HepG2 (cell line): ENCODE data around the gene ASTN2. TPM values are rescaled to one million over a fixed set of nuclear protein-coding genes. Genes with fewer than 3 reads are reported as not detected.

ENCODE experiments used
- AHDC1 ChIP-seq: sonication (generic); formaldehyde crosslinking; IDR thresholded peaks from 2 replicates; pipeline ENCODE4 v1.5.1; 2020; ENCODE audit warnings: mild to moderate bottlenecking, missing genetic modification reagents, borderline replicate concordance
- FIP1L1 ChIP-seq: fragments of 200-400 bp; formaldehyde crosslinking; IDR thresholded peaks from 2 replicates; pipeline ENCODE4 v1.6.1; 2018; ENCODE audit warnings: low read depth, mild to moderate bottlenecking, low read length, moderate library complexity, borderline replicate concordance; ENCODE audit not compliant: insufficient read depth
- FOSL1 ChIP-seq: sonication (generic); formaldehyde crosslinking; IDR thresholded peaks from 2 replicates; pipeline ENCODE4 v1.9.0; 2021; ENCODE audit warnings: missing genetic modification reagents, borderline replicate concordance
- FOXO1 ChIP-seq: sonication (generic); formaldehyde crosslinking; IDR thresholded peaks from 2 replicates; pipeline ENCODE4 v1.4.0; 2020; ENCODE audit warnings: missing genetic modification reagents
- GATAD2A ChIP-seq: IDR thresholded peaks from 2 replicates; pipeline ENCODE4 v1.6.1; 2016
- HDAC2 ChIP-seq: sonication (generic); formaldehyde crosslinking; IDR thresholded peaks from 2 replicates; pipeline ENCODE4 v1.4.0; 2020; ENCODE audit warnings: missing genetic modification reagents
- HOXA3 ChIP-seq: sonication (generic); formaldehyde crosslinking; IDR thresholded peaks from 2 replicates; pipeline ENCODE4 v1.5.0; 2020; ENCODE audit warnings: missing genetic modification reagents
- KAT7 ChIP-seq: IDR thresholded peaks from 2 replicates; pipeline ENCODE4 v1.6.1; 2018; ENCODE audit warnings: borderline replicate concordance, missing compliant biosample characterization
- MAFF ChIP-seq: IDR thresholded peaks from 2 replicates; pipeline ENCODE4 v1.6.1; 2011; ENCODE audit warnings: low read depth, low read length, improper control_type of control experiment
- MTF2 ChIP-seq: sonication (generic); formaldehyde crosslinking; IDR thresholded peaks from 2 replicates; pipeline ENCODE4 v1.5.0; 2020; ENCODE audit warnings: missing genetic modification reagents, borderline replicate concordance
- NCOA5 ChIP-seq: sonication (generic); formaldehyde crosslinking; IDR thresholded peaks from 2 replicates; pipeline ENCODE4 v1.4.0; 2020; ENCODE audit warnings: missing genetic modification reagents
- NPAS2 ChIP-seq: sonication (generic); formaldehyde crosslinking; IDR thresholded peaks from 2 replicates; pipeline ENCODE4 v1.8.0; 2022; ENCODE audit warnings: mild to moderate bottlenecking, missing genetic modification reagents, borderline replicate concordance
- RAD51 ChIP-seq: fragments of 450-650 bp; IDR thresholded peaks from 2 replicates; pipeline ENCODE4 v1.6.1; 2016; ENCODE audit warnings: borderline replicate concordance
- RARA ChIP-seq: IDR thresholded peaks from 2 replicates; pipeline ENCODE4 v1.6.1; 2016; ENCODE audit warnings: missing genetic modification reagents, missing compliant biosample characterization
- TFE3 ChIP-seq: IDR thresholded peaks from 2 replicates; pipeline ENCODE4 v1.6.1; 2016
- THAP11 ChIP-seq: IDR thresholded peaks from 2 replicates; pipeline ENCODE4 v1.6.1; 2016; ENCODE audit warnings: missing biosample characterization, missing genetic modification reagents
- ZEB1 ChIP-seq: IDR thresholded peaks from 2 replicates; pipeline ENCODE4 v1.6.1; 2012; ENCODE audit warnings: mild to moderate bottlenecking, low read depth, inconsistent platforms; ENCODE audit not compliant: insufficient replicate concordance
- ZNF280B ChIP-seq: sonication (generic); formaldehyde crosslinking; IDR thresholded peaks from 2 replicates; pipeline ENCODE4 v1.5.0; 2020; ENCODE audit warnings: missing genetic modification reagents, mild to moderate bottlenecking, borderline replicate concordance
- ZNF431 ChIP-seq: sonication (generic); formaldehyde crosslinking; IDR thresholded peaks from 2 replicates; pipeline ENCODE4 v1.9.0; 2022; ENCODE audit warnings: missing genetic modification reagents, low read depth, mild to moderate bottlenecking, borderline replicate concordance
- ZNF7 ChIP-seq: IDR thresholded peaks from 2 replicates; pipeline ENCODE4 v1.6.1; 2016; ENCODE audit warnings: missing biosample characterization, missing genetic modification reagents
- polyA plus RNA-seq, 8 experiments: library from polyadenylated mRNA; depleted of rRNA in 3 of 8; stranded (reverse) in 7 of 8; unstranded in 1 of 8; fragments of >200 nt; fragmentation: Illumina TruSeq in 4 of 8; extraction: Trizol in 4 of 8; gene quantifications; 2 replicates each; pipeline versions ENCODE4 v1.2.1 to v1.2.3, GENCODE V29; 2011 to 2016; ENCODE audit warnings: low read depth in 4 of 8, missing spikeins in 1 of 8, mixed read lengths in 1 of 8; ENCODE audit not compliant: insufficient read depth in 1 of 8
- total RNA-seq, 5 experiments: library from RNA; depleted of rRNA; stranded (reverse); fragments of >200 nt; fragmentation: Illumina TruSeq; extraction: Trizol; gene quantifications; 2 replicates each; pipeline ENCODE4 v1.2.3, GENCODE V29; 2016; ENCODE audit warnings: low read depth in 1 of 5

ASTN2 gene
- total and polyA plus RNA-seq, 2 of the 13 experiments (the other 11 are each of a cell fraction or from before 2014, with no cell fraction given), result 5.2 to 13.5 TPM

- TF ChIP-seq AHDC1 (0 out of 2 replicates have a peak, but pooled peaks have one; percentile 28), FOSL1 (CRISPR knock-in tag) (peak; percentile 35; the same call in 1 of the 2 replicates), RAD51 (0 out of 2 replicates have a peak, but pooled peaks have one; percentile 8), NPAS2 (no peak), HDAC2 (CRISPR knock-in tag) (peak; percentile 62), KAT7 (CRISPR knock-in tag) (no peak), RARA (CRISPR knock-in tag) (peak; percentile 77), GATAD2A (peak; percentile 80), ZNF280B (no peak), FOXO1 (peak; percentile 40; the same call in 1 of the 2 replicates), NCOA5 (CRISPR knock-in tag) (no peak), ZNF7 (CRISPR knock-in tag) (no peak), TFE3 (CRISPR knock-in tag) (peak; percentile 94), MTF2 (no peak), HOXA3 (peak; percentile 37; the same call in 1 of the 2 replicates), ZNF431 (0 out of 2 replicates have a peak, but pooled peaks have one; percentile 48), THAP11 (CRISPR knock-in tag) (peak; percentile 52), FIP1L1 (no peak), ZEB1 (no peak), MAFF (peak; percentile 91)
These were observed 867.9 kb downstream of the ASTN2 start (continued) for GRCh38 chr9:116546711-116547581.
